Spleen (tissue), 7 donors: ENCODE data around the gene RCCD1.

Experiments used
- POLR2A ChIP-seq, 3 donors: fragments of 450-650 bp; IDR thresholded peaks; one replicate each; pipeline ENCODE4 v1.5.1; 2017; ENCODE audit warnings: antibody characterized with exemption in 3 of 3, mild to moderate bottlenecking in 1 of 3
- POLR2AphosphoS5 ChIP-seq, 3 donors: sonication (generic); formaldehyde crosslinking; IDR thresholded peaks; one replicate each; pipeline ENCODE4 v1.5.1; 2017; ENCODE audit warnings: antibody characterized with exemption in 3 of 3
- TF ChIP-seq, protein P1 (sequence below), 11 experiments: fragments of 200-600 bp in 7 of 11; fragments of 450-650 bp in 4 of 11; sonication (generic) in 4 of 11; IDR thresholded peaks in 8 of 11; conservative IDR thresholded peaks in 3 of 11; 1 replicate in 7 of 11; 2 replicates in 4 of 11; pipeline versions ENCODE4 v1.4.0 to v1.8.0; 2016 to 2021; ENCODE audit warnings: antibody characterized with exemption in 11 of 11, inconsistent platforms in 4 of 11, mild to moderate bottlenecking in 1 of 11
- donor health status: DM: no; HTN: no; CAD: no; lungs with moderate emphysema.
- donor health status: DM: no; HTN: no; CAD: no.
- donor health status: DM: no; HTN: no; CAD: no.

DNA sequence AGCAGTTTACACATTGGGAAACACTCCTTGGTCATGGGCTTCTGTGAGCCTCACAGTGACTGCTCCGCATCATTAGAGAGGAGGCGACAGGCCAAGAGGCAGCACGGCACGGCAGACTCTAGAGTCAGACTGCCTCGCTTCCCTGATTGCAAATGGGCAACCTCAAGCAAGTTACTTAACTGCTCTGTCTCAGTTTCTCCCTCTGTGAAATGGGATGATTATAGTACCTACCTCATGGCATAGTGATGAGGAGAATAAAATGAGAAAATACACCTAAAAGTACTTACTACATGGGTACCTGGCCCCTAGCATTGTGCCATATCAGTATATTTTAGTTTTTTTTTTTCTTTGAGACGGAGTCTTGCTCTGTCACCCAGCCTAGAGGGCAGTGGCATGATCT, 4.0 kb upstream of the RCCD1 start:
- TF ChIP-seq, protein P1, sequence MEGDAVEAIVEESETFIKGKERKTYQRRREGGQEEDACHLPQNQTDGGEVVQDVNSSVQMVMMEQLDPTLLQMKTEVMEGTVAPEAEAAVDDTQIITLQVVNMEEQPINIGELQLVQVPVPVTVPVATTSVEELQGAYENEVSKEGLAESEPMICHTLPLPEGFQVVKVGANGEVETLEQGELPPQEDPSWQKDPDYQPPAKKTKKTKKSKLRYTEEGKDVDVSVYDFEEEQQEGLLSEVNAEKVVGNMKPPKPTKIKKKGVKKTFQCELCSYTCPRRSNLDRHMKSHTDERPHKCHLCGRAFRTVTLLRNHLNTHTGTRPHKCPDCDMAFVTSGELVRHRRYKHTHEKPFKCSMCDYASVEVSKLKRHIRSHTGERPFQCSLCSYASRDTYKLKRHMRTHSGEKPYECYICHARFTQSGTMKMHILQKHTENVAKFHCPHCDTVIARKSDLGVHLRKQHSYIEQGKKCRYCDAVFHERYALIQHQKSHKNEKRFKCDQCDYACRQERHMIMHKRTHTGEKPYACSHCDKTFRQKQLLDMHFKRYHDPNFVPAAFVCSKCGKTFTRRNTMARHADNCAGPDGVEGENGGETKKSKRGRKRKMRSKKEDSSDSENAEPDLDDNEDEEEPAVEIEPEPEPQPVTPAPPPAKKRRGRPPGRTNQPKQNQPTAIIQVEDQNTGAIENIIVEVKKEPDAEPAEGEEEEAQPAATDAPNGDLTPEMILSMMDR (IDR thresholded peaks at IDR 0.05 in 8 of 11, conservative IDR thresholded peaks at IDR 0.05 in 3 of 11), result no peak
- TF ChIP-seq POLR2A (IDR thresholded peaks at IDR 0.05), result no peak
- no peak for TF ChIP-seq POLR2AphosphoS5 (IDR thresholded peaks at IDR 0.05)
